NCI-H128 (cell line): ENCODE measurements around the gene LGALS3.
A peak's percentile ranks its signal among the peaks of the same experiment; 100 is the strongest.
"Not testable (repeated sequence)": the region's sequence is repeated elsewhere in the genome, so short reads cannot be mapped to it uniquely, and the experiment has no call there.

ENCODE experiments used
- DNase-seq: peaks from one replicate; lab custom pipeline; 2025; ENCODE audit not compliant: unreplicated experiment; lab: John Stamatoyannopoulos, UW

The LGALS3 gene

GRCh38 chr14:55129086-55129427 lies at the start of gene LGALS3:
Gene LGALS3 (plus strand): TSS chr14:55129252. CDS start chr14:55137374, 8,122 bp downstream.
- DNase-seq = no peak

GRCh38 chr14:55079961-55080360 lies 49.1 kb upstream of the LGALS3 start:
- DNase-seq = not testable (repeated sequence)

GRCh38 chr14:55084401-55085059 lies 44.5 kb upstream of the LGALS3 start:
- no peak for DNase-seq

- DNase-seq = no peak
Observed at GRCh38 chr14:55085060-55085660, 43.9 kb upstream of the LGALS3 start.

- DNase-seq = no peak
Observed at GRCh38 chr14:55086938-55087337, 42.1 kb upstream of the LGALS3 start.

GRCh38 chr14:55088356-55088755 lies 40.7 kb upstream of the LGALS3 start:
- no peak for DNase-seq

GRCh38 chr14:55092341-55092740 lies 36.7 kb upstream of the LGALS3 start:
- DNase-seq = no peak

- DNase-seq = peak; percentile 39
Observed at GRCh38 chr14:55094292-55095157, 34.5 kb upstream of the LGALS3 start.

GRCh38 chr14:55097881-55098560 lies 31.0 kb upstream of the LGALS3 start:
- DNase-seq = no peak

GRCh38 chr14:55098561-55098898 lies 30.5 kb upstream of the LGALS3 start:
- DNase-seq = no peak

GRCh38 chr14:55099756-55100155 lies 29.3 kb upstream of the LGALS3 start:
- no peak for DNase-seq

- no peak for DNase-seq
Observed at GRCh38 chr14:55101698-55102097, 27.4 kb upstream of the LGALS3 start.

- DNase-seq = peak; percentile 47
Observed at GRCh38 chr14:55102141-55102621, 26.9 kb upstream of the LGALS3 start.

- DNase-seq = no peak
Observed at GRCh38 chr14:55103005-55103640, 25.9 kb upstream of the LGALS3 start.

GRCh38 chr14:55103971-55104954 lies 24.8 kb upstream of the LGALS3 start:
- no peak for DNase-seq

GRCh38 chr14:55105991-55106390 lies 23.1 kb upstream of the LGALS3 start:
- no peak for DNase-seq

GRCh38 chr14:55107766-55108554 lies 21.1 kb upstream of the LGALS3 start:
- DNase-seq = no peak

- DNase-seq = no peak
Observed at GRCh38 chr14:55109836-55110235, 19.2 kb upstream of the LGALS3 start.

- DNase-seq = no peak
Observed at GRCh38 chr14:55111122-55111708, 17.8 kb upstream of the LGALS3 start.
